Central memory CD8-positive, alpha-beta T cell (primary cell): ENCODE data around the gene CYP11A1.
A peak's percentile ranks its signal among the peaks of the same experiment; 100 is the strongest.
"Not testable (repeated sequence)": the region's sequence is repeated elsewhere in the genome, so short reads cannot be mapped to it uniquely, and the experiment has no call there.

Experiments
- ATAC-seq: fragments of 150-1000 bp; cut with Tn5 transposase; replicated peaks from 2 replicates; pipeline ENCODE4 v1.10.0; 2022; ENCODE audit warnings: mild to moderate bottlenecking, moderate FRiP score, moderate number of reproducible peaks; ENCODE audit not compliant: poor library complexity, severe bottlenecking; ENCODE audit errors: extremely low read depth
- DNase-seq, 2 donors: peaks; one replicate each; pipeline ENCODE4 v3.0.0; 2021; ENCODE audit warnings: low spot score in 2 of 2
- H3K27ac Mint-ChIP-seq: one replicate; pipeline ENCODE4 v1.8.0; 2022; ENCODE audit warnings: low read depth, mild to moderate bottlenecking, moderate library complexity, mixed read lengths
- H3K27me3 Mint-ChIP-seq: one replicate; pipeline ENCODE4 v1.8.0; 2022; ENCODE audit warnings: mixed read lengths
- H3K36me3 Mint-ChIP-seq: one replicate; pipeline ENCODE4 v1.8.0; 2022; ENCODE audit warnings: mild to moderate bottlenecking, moderate library complexity, mixed read lengths; ENCODE audit not compliant: insufficient read depth
- H3K4me1 Mint-ChIP-seq: one replicate; pipeline ENCODE4 v1.8.0; 2022; ENCODE audit warnings: mixed read lengths
- H3K4me3 Mint-ChIP-seq: one replicate; pipeline ENCODE4 v1.8.0; 2022; ENCODE audit warnings: mild to moderate bottlenecking, moderate library complexity, mixed read lengths
- H3K9me3 Mint-ChIP-seq: one replicate; pipeline ENCODE4 v1.8.0; 2022; ENCODE audit warnings: mixed read lengths

CYP11A1 gene

DNA sequence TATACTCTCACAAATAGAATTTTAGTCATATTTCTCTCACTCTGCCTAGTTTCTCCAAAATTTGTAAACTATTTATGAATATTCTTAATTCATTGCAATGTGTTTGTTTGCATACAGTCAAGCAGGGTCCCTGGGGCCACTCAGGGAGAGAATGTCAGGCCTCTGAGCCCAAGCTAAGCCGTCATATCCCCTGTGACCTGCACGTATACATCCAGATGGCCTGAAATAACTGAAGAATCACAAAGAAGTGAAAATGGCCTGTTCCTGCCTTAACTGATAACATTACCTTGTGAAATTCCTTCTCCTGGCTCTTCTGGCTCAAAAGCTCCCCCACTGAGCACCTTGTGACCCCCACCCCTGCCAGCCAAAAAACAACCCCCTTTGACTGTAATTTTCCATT lies 13.5 kb downstream of the CYP11A1 start:
- H3K4me1 Mint-ChIP-seq, H3K9me3 Mint-ChIP-seq, H3K27ac Mint-ChIP-seq, H3K4me3 Mint-ChIP-seq, ATAC-seq, H3K36me3 Mint-ChIP-seq, DNase-seq: not testable (repeated sequence)
- peaks cover 25% of the 10 kb centered on the region for H3K27me3 Mint-ChIP-seq

DNA sequence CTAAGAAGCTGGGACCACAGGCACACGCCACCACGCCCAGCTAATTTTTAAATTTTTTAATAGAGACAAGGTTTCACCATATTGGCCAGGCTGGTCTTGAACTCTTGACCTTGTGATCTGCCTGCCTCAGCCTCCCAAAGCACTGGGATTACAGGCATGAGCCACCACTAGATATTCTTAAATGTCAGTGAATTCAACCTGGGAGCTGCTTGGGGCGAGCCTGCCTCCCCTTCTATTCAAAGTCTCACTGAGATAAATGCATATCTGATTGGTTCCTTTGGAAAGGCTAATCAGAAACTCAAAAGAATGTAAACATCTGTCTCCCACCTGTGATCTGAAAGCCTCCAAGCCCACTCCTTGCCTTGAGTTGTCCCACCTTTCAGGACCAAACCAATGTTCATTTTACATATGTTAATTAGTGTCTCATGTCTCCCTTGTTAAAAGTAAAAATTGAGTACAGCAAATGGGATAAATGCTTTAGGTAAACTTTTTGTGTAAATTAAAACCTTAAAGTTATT lies 15.0 kb downstream of the CYP11A1 start:
- no peaks in the 10 kb centered on the region for H3K4me1 Mint-ChIP-seq
- H3K27ac Mint-ChIP-seq: no peak overlapping the region
- H3K36me3 Mint-ChIP-seq: no peaks in the 10 kb centered on the region
- no peak overlapping the region for H3K4me3 Mint-ChIP-seq
- no peak for DNase-seq
- H3K27me3 Mint-ChIP-seq: peaks cover 25% of the 10 kb centered on the region
- H3K9me3 Mint-ChIP-seq: no peaks in the 10 kb centered on the region
- ATAC-seq: no peak

DNA sequence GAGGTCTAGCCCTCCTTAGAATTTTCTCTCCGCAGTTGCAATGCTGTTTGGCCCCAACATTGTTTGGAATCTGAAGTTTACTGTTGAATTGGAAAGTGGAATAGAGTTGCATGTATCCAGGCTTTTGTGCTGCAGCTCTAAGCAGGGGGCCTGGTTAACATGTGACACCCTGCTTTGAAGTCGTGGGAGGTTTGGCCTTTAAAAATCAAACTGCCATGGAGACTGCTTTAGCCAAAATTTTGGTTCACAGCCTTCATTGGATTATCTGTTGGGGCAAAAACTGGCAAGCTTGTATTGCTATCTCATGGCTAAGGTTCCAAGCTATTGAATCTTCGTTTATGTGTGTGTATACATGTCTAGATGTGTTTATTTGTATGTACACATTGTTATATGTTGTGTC lies 15.8 kb downstream of the CYP11A1 start:
- DNase-seq: no peak
- Mint-ChIP-seq H3K9me3 (no peaks in the 10 kb centered on the region), H3K27ac (no peak overlapping the region), H3K4me3 (no peak overlapping the region), H3K4me1 (no peaks in the 10 kb centered on the region), H3K27me3 (peaks cover 25% of the 10 kb centered on the region), H3K36me3 (no peaks in the 10 kb centered on the region)
- no peak for ATAC-seq

DNA sequence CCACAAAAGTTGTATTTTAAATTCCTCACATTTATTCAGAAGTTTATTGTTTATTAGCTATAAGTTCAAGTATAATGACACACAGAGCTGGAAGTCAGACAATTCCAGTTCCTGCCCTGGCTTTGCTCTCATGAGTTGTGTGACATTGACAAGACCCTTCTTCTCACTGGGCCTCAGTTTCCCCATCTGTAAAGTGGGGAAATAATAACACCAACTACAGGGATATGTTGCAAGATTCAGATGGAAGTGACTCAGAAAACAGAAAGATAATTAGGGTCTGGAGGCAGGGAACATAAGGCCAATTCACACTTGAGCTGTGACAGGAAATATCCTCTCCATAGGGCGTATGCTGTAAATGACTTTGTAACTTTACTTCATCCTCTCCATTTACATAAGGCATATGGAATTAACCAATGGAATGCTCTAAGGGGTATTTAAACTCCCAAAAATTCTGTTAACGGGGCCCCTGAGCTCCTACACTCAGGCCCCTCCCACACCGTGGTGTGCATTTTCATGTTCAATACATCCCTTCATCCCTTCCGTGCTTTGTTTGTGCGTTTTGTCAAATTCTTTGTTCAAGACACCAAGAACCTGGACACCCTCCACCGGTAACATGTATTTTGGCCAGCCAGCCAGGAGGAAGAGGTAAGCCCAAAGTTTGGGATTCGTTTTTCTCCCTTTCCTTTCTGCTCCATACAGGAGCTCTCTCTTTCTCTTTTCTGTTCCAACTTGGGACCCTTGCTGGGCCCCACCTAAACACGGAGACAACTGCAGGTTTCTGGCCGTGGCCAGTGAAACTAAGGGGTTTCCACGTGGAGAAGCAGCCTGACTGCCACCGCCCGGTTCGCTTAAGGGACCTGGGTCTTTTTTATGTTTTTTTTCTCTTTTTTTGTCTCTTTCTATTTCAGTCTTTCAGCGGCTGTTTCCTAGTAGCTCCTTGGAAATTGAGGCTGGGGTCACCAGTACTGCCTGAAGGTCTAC lies 16.9 kb downstream of the CYP11A1 start:
- Mint-ChIP-seq H3K4me1 (no peaks in the 10 kb centered on the region), H3K27me3 (peaks cover 29% of the 10 kb centered on the region), H3K27ac (no peak overlapping the region), H3K9me3 (no peaks in the 10 kb centered on the region), H3K36me3 (no peaks in the 10 kb centered on the region), H3K4me3 (no peak overlapping the region)
- DNase-seq: no peak
- ATAC-seq: no peak

DNA sequence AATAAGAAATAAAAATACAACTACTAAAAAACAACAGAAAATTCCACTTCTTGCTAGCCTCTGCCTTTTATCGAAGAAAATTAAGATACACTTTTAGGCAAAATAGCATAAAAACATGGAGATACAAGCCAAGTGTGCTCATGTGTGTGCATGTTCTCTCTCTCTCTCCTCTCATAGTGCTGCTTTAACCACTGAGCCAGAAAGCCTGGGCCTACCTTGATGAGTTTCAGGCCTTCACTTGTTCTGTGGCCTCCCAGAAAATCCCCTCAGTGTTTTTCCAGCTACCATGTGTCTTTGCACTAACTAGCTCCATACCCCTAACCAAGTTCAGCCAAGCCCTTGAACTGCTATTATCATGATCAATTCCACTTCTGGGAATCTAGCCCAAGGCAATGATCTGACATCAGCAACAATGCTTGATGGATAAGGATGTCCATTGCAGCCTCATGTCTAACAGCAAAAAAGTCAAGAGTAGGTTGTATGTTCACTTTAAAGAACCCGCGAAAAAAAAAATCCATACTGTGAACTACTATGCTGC lies 18.1 kb downstream of the CYP11A1 start:
- no peaks in the 10 kb centered on the region for H3K36me3 Mint-ChIP-seq
- H3K27ac Mint-ChIP-seq: no peak overlapping the region
- H3K4me1 Mint-ChIP-seq: no peaks in the 10 kb centered on the region
- no peak overlapping the region for H3K4me3 Mint-ChIP-seq
- no peaks in the 10 kb centered on the region for H3K9me3 Mint-ChIP-seq
- no peak for ATAC-seq
- no peak for DNase-seq
- peaks cover 21% of the 10 kb centered on the region for H3K27me3 Mint-ChIP-seq

DNA sequence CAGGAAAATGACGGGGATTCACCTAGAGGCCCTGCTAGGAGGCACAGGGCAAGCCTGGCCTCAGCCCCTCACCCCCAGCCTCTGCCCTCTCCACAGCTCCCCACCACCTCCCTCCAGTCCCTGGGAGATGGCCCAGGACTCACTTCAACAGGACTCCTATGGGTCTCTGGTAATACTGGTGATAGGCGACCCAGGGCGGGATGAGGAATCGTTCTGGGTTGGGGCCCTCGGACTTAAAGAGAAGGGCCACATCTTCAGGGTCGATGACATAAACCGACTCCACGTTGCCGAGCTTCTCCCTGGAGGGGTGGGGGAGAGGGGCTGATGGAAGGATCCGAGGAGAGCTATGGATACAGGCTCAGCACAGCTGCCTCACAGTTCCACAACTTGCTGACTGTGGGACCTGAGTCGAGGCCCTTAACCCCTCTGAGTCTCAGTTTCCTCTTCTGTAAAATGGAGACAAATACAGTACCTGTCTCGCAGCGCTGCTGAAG lies 19.6 kb downstream of the CYP11A1 start:
- Mint-ChIP-seq H3K4me3 (no peak overlapping the region), H3K36me3 (no peaks in the 10 kb centered on the region), H3K9me3 (no peaks in the 10 kb centered on the region), H3K4me1 (no peaks in the 10 kb centered on the region), H3K27ac (no peak overlapping the region), H3K27me3 (peaks cover 30% of the 10 kb centered on the region)
- no peak for ATAC-seq
- DNase-seq: no peak

DNA sequence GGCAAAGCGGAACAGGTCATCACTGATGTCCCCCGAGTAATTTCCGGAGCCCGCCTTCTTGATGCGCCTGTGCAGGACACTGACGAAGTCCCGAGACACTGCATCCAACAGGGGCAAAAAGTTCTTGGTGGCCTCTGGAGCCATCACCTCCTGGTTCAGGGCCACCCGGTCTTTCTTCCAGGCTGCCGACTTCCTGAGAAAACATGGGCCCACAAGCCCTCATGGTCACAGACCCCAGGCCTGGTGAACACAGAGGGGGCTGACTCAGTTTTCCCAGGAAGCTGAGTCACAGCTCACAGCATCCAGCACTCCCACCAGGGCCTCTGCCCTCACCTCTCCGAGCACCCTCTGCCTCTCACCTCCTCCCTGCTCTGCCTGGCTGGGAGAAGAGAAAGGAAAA lies 22.4 kb downstream of the CYP11A1 start:
- H3K4me1 Mint-ChIP-seq: no peaks in the 10 kb centered on the region
- no peaks in the 10 kb centered on the region for H3K9me3 Mint-ChIP-seq
- H3K27ac Mint-ChIP-seq: no peak overlapping the region
- no peak for DNase-seq
- no peaks in the 10 kb centered on the region for H3K36me3 Mint-ChIP-seq
- peaks cover 31% of the 10 kb centered on the region for H3K27me3 Mint-ChIP-seq
- H3K4me3 Mint-ChIP-seq: no peak overlapping the region
- no peak for ATAC-seq

DNA sequence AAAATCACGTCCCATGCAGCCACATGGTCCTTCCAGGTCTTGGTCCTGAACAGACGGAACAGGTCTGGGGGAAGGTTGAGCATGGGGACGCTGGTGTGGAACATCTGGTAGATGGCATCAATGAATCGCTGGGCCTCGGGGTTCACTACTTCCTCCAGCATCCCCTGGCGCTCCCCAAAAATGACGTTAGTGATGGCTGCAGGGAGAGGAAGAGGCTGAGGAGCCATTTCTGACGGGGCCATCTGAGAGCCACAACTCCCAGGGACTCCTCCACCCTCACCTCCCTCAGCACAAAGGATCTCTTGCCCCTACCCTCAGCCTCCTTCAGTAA lies 23.7 kb downstream of the CYP11A1 start:
- Mint-ChIP-seq H3K27ac (no peak overlapping the region), H3K4me1 (no peaks in the 10 kb centered on the region), H3K27me3 (peaks cover 31% of the 10 kb centered on the region), H3K4me3 (no peak overlapping the region), H3K36me3 (no peaks in the 10 kb centered on the region), H3K9me3 (no peaks in the 10 kb centered on the region)
- DNase-seq: no peak
- ATAC-seq: no peak

DNA sequence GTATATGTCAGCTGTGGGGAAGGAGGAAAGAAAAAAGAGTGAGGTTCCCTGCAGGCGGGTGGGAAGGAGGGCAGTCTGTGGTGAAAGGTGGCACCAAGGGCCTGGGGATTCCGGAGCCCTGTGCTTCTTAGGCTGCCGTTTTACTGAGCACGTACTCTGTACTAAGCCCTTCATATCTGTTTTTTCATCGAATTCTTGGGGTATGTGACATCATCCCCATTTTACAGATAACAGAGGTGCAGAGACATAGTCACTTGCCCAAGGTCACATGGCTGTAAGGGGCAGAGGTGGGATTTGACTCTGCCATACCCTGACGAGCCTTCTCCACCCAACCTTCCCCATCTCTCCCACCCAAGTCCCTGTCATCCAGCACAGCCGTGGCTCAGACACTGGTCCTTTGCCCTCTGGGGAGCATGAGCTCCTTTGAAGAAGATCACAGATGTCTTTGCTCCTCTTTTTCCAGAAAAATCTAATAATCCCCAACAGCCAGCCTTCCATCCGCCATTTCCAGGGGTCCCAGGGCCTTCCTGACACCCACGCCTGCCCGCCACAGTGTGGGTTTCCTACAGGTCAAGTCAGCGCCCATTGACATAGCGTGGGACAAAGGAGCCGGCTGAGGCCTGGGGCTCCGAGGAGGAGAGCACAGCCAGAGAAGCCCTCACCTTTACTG lies 24.2 kb downstream of the CYP11A1 start:
- Mint-ChIP-seq H3K36me3 (no peaks in the 10 kb centered on the region), H3K4me1 (no peaks in the 10 kb centered on the region), H3K4me3 (no peak overlapping the region), H3K27me3 (peaks cover 31% of the 10 kb centered on the region), H3K27ac (no peak overlapping the region), H3K9me3 (no peaks in the 10 kb centered on the region)
- DNase-seq: no peak
- no peak for ATAC-seq

DNA sequence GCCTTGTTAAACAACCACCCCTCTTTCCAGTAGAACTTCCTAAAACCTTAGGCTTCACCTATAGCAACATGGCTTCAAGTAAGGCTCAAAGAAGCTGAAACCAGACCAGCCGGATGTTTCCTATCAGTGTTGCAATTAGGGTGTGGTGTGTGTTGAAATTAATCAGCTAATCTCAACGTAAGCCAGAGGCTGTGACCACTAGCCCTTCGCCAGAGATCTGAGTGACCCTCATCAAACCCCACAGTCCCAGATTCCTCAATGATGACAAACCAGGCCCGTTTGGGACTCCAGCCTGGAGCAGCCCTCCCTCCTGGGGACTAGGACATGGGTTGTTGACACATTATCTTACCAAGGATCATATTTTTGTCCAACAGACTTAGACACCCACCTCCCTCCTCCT lies 27.3 kb downstream of the CYP11A1 start:
- Mint-ChIP-seq H3K36me3 (no peaks in the 10 kb centered on the region), H3K27ac (no peak overlapping the region), H3K9me3 (no peaks in the 10 kb centered on the region), H3K27me3 (peaks cover 20% of the 10 kb centered on the region), H3K4me1 (no peaks in the 10 kb centered on the region), H3K4me3 (no peak overlapping the region)
- ATAC-seq (no peak), DNase-seq (no peak)

DNA sequence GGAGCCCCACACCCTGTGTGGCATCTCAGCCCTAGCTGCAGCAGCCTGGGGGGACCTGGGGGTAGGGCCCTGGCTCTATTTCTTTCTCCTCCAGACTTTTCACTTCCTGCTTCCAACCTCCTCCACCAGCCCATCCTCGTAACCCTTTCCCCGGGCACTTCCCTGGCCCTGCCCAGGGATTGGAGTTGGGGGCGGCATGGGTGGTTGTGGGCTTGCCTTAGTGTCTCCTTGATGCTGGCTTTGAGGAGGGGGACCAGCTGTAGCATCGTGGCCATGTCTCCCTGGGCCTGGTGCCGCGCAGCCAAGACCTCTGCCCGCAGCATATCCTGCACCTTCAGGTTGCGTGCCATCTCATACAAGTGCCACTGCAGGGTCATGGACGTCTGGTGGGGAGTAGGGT lies 28.1 kb downstream of the CYP11A1 start:
- Mint-ChIP-seq H3K27me3 (peaks cover 19% of the 10 kb centered on the region), H3K9me3 (no peaks in the 10 kb centered on the region), H3K4me1 (no peaks in the 10 kb centered on the region), H3K36me3 (no peaks in the 10 kb centered on the region), H3K27ac (no peak overlapping the region), H3K4me3 (no peak overlapping the region)
- DNase-seq: no peak
- ATAC-seq: no peak

DNA sequence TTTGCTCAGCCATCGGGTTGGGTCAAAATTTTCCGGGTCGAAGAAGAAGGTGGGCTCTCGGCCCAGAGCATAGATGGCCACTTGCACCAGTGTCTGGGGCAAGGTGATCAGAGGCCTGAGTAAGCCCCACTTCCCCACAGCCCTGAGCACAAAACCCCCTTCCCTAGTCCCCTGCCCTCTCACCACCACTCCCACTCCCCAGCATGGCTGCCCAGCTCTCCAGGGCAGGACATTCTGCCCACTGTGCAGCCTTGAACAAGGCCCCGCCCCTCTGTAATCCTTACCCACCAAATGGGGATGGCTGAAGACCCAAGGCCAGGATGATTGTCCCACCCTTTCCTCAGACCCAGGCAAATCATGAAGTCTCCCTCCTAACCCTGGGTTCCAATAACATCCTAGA lies 28.8 kb downstream of the CYP11A1 start:
- no peaks in the 10 kb centered on the region for H3K9me3 Mint-ChIP-seq
- peak overlapping the region; percentile 36 for H3K27ac Mint-ChIP-seq
- no peaks in the 10 kb centered on the region for H3K36me3 Mint-ChIP-seq
- DNase-seq (no peak), ATAC-seq (no peak)
- no peak overlapping the region for H3K4me3 Mint-ChIP-seq
- peaks cover 12% of the 10 kb centered on the region for H3K27me3 Mint-ChIP-seq
- H3K4me1 Mint-ChIP-seq: no peaks in the 10 kb centered on the region
